Heart right ventricle (tissue), 16 donors: ENCODE data around the gene TMEM198. TPM values are rescaled to one million over a fixed set of nuclear protein-coding genes. Genes with fewer than 3 reads are reported as not detected.

Experiments used
- ATAC-seq, 8 donors: fragments of 200-7000 bp; cut with Tn5 transposase; one replicate each; pipeline ENCODE4 v1.9.1; 2020; ENCODE audit warnings: mild to moderate bottlenecking in 8 of 8, moderate library complexity in 8 of 8, moderate number of reproducible peaks in 1 of 8
- DNase-seq, 2 donors: peaks; one replicate each; pipeline ENCODE4 v3.0.0-alpha.2; 2020
- H3K27ac ChIP-seq, 10 donors: fragments of 200-600 bp; sonication (generic) in 2 of 10; one replicate each; pipeline versions ENCODE4 v1.5.0 to v1.8.0; 2020 to 2022; ENCODE audit warnings: mild to moderate bottlenecking in 3 of 10
- H3K27me3 ChIP-seq, 7 donors: fragments of 200-600 bp; one replicate each; pipeline ENCODE4 v1.8.0; 2021 to 2022; ENCODE audit warnings: mild to moderate bottlenecking in 2 of 7
- H3K36me3 ChIP-seq, 9 donors: fragments of 200-600 bp; sonication (generic) in 1 of 9; one replicate each; pipeline versions ENCODE4 v1.5.0 to v1.8.0; 2020 to 2022; ENCODE audit warnings: mild to moderate bottlenecking in 2 of 9
- H3K4me1 ChIP-seq, 9 donors: fragments of 200-600 bp; sonication (generic) in 1 of 9; one replicate each; pipeline versions ENCODE4 v1.5.0 to v1.8.0; 2020 to 2022; ENCODE audit warnings: mild to moderate bottlenecking in 4 of 9
- H3K4me3 ChIP-seq, 10 donors: fragments of 200-600 bp; sonication (generic) in 2 of 10; one replicate each; pipeline versions ENCODE4 v1.5.0 to v1.8.0; 2020 to 2022; ENCODE audit warnings: mild to moderate bottlenecking in 7 of 10, moderate library complexity in 2 of 10
- H3K9me3 ChIP-seq, 11 donors: fragments of 200-600 bp in 10 of 11; sonication (generic) in 2 of 11; one replicate each; pipeline versions ENCODE4 v1.5.0 to v1.8.0; 2013 to 2022; ENCODE audit warnings: mild to moderate bottlenecking in 2 of 11, control low read depth in 1 of 11, moderate library complexity in 1 of 11
- CTCF ChIP-seq, 9 donors: fragments of 200-600 bp; sonication (generic) in 2 of 9; IDR thresholded peaks; one replicate each; pipeline versions ENCODE4 v1.5.0 to v1.8.0; 2021 to 2022; ENCODE audit warnings: antibody characterized with exemption in 9 of 9, mild to moderate bottlenecking in 5 of 9, moderate library complexity in 1 of 9
- WGBS, 2 donors: extraction: QIAGEN DNeasy Blood & Tissue Kit; methylation state at CpG; one replicate each; pipeline ENCODE4 v1.1.7; 2013; ENCODE audit warnings: inconsistent platforms in 1 of 2; 5-methylcytosine and 5-hydroxymethylcytosine counted together
- intact Hi-C, 10 donors: fragments of 100-400 bp; cut with DNase I; formaldehyde crosslinking; loops; one replicate each; pipeline versions ENCODE4 v1.11.1 to v1.14.2; 2022
- polyA plus RNA-seq, 2 donors: library from polyadenylated mRNA; stranded (reverse); fragments of 200-250 nt; gene quantifications; one replicate each; pipeline ENCODE4 v1.2.3, GENCODE V29; 2013
- total RNA-seq, 10 donors: library from RNA; stranded (reverse); fragmentation: NEBNext Ultra II Directional in 3 of 10; extraction: Animal tissue kit (Norgen Biotek cat#: 25700) in 3 of 10; gene quantifications; one replicate each; pipeline versions ENCODE4 v1.2.1 to v1.2.4, GENCODE V29; 2021 to 2023
- donor health status: Arrhythmogenic right ventricular cardiomyopathy.
- donor health status: ischemic (EF 13 %, LVEDD 7.1; RV severe dilation, severe dysfunction).
- donor health status: healthy with polysubstance abuse.
- donor health status: DM: no; HTN: yes; CAD: no.
- donor health status: DM: no; HTN: no; CAD: no.
- donor health status: ischemic (EF 25% LVEDD 6.9; RV normal size, moderate dysfunction).
- donor health status: ischemic (EF 25% LVEDD 5.7; RV mildly dilated, moderate dysfunction).
- donor health status: healthy.
- donor health status: DM: yes; HTN: yes; CAD: no.
- donor health status: Ischemic cardiomyopathy.
- donor health status: ischemic (EF 35%, LVEDD 5.7; RV mildly dilated, moderate dysfunction).
- donor health status: nonischemic (EF 11% LVEDD 7.7; RV severe dilation, severe dysfunction).
- donor health status: DM: yes; HTN: yes; CAD: no.
- donor health status: PGD.
- donor health status: ischemic (EF 29% LVEDD 5.4; RV normal size, mild dysfunction).
- donor health status: nonischemic (EF 23%, LVEDD 6.1; RV moderate dilation, normal function).

The TMEM198 gene
- total and polyA plus RNA-seq, 12 donors: 0.59 to 10.7 (median 1.9) TPM

- ATAC-seq (no peak), DNase-seq (no peak)
- H3K36me3 ChIP-seq: peaks cover 0 to 67% (median 5%) of the 10 kb centered on the region in 9 donors
- no peak overlapping the region for H3K27ac ChIP-seq
- peaks cover 0 to 23% (median 3%) of the 10 kb centered on the region in 9 donors for H3K4me1 ChIP-seq
- peaks cover 0 to 3% (median 0%) of the 10 kb centered on the region in 7 donors for H3K27me3 ChIP-seq
- TF ChIP-seq CTCF (IDR thresholded peaks at IDR 0.05): no peak
- 84 to 87% methylated on average over 20 of the region's 20 CpGs for WGBS, 2 donors
- no peaks in the 10 kb centered on the region for H3K9me3 ChIP-seq
- intact Hi-C loops: no loop called here
- no peak overlapping the region for H3K4me3 ChIP-seq
These were observed 15.5 kb downstream of the TMEM198 start for GRCh38 chr2:219559156-219559915.

- Histone ChIP-seq H3K27me3 (no peaks in the 10 kb centered on the region), H3K4me3 (no peak overlapping the region), H3K27ac (no peak overlapping the region), H3K36me3 (peaks cover 0 to 72% (median 6%) of the 10 kb centered on the region in 9 donors), H3K4me1 (peaks cover 0 to 23% (median 3%) of the 10 kb centered on the region in 9 donors), H3K9me3 (no peaks in the 10 kb centered on the region)
- peak; percentile 47 to 83 (median 74) for TF ChIP-seq CTCF (IDR thresholded peaks at IDR 0.05)
- DNase-seq (no peak), ATAC-seq (peak in 2 of 8 donors; percentile 5 to 23)
- WGBS, 2 donors: 29 to 30% methylated on average over 8 of the region's 8 CpGs
- intact Hi-C loops: loop anchor here in 1 of 10 donors (10.0 kb wide), 1 partner anchor 75 kb away; no protein-coding TSS in a partner anchor
These were observed 16.4 kb downstream of the TMEM198 start for GRCh38 chr2:219560037-219560892.

GRCh38 chr2:219560893-219561178 is 17.0 kb downstream of the TMEM198 start:
- ATAC-seq (no peak), DNase-seq (no peak)
- Histone ChIP-seq H3K27me3 (no peaks in the 10 kb centered on the region), H3K27ac (peak overlapping the region in 2 of 10 donors; percentile 10 to 36), H3K9me3 (no peaks in the 10 kb centered on the region), H3K4me1 (peaks cover 0 to 23% (median 3%) of the 10 kb centered on the region in 9 donors), H3K36me3 (peaks cover 0 to 69% (median 6%) of the 10 kb centered on the region in 9 donors), H3K4me3 (no peak overlapping the region)
- 73 to 74% methylated on average over 3 of the region's 3 CpGs for WGBS, 2 donors
- intact Hi-C loops: loop anchor here in 1 of 10 donors (10.0 kb wide), 1 partner anchor 74 kb away; no protein-coding TSS in a partner anchor
- no peak for TF ChIP-seq CTCF (IDR thresholded peaks at IDR 0.05)
